Measurements from ENCODE around the gene NEB.

NEB gene

GRCh38 chr2:151766437-151767153 lies 32.3 kb upstream of the NEB start:
- H2AFZ ChIP-seq, result no peak overlapping the region
- H3K79me2 ChIP-seq, result no peaks in the 10 kb centered on the region
- H3K4me2 ChIP-seq (ENCODE audit: low read length), result no peak overlapping the region
- no peaks in the 10 kb centered on the region for H3K9me3 ChIP-seq (ENCODE audit: control insufficient read depth, low read length)
- H3K9ac ChIP-seq, result no peak overlapping the region
- H3K27me3 ChIP-seq (ENCODE audit: control insufficient read depth, insufficient read depth, low read length), result no peaks in the 10 kb centered on the region
- no peak for TF ChIP-seq CTCF (IDR thresholded peaks at IDR 0.05)
- no peaks in the 10 kb centered on the region for H3K4me1 ChIP-seq
- no peak overlapping the region for H3K4me3 ChIP-seq (ENCODE audit: low read depth, low read length)
- H3K27ac ChIP-seq, result no peak overlapping the region
- H3K36me3 ChIP-seq (ENCODE audit: control insufficient read depth, insufficient read depth, low read length), result no peaks in the 10 kb centered on the region

DNA sequence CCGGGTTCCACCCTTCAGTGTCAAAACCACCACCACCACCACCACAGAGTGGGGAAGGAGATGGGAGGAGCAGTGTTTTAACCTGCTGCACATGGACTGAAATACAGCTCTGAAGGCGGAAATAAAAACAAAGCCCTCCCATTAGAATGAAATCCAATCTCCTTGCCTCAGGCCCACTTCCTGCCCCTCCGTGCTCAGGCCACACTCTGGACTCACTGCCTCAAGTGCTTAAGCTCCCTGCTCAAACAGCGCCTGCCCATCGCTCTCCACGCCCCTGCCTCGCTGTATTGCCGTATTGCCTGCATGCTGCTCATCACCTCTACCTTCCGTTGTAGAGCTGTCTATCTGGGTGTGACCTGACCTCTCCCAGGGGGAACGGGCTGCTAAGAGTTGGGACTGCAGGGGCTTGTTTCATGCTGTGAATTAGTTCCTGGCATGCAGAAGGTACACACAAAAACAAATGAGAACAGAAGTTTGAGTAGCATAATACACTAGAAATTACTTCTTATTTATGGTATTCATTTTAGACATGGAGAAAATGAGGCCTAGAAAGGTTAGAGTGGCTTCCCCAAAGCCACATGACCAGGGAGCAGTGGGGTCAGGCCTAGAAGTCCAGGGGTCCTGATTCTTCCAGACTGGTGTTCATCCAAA lies 31.6 kb upstream of the NEB start:
- no peak overlapping the region for H3K4me2 ChIP-seq (ENCODE audit: low read length)
- H3K36me3 ChIP-seq (ENCODE audit: control insufficient read depth, insufficient read depth, low read length), result no peaks in the 10 kb centered on the region
- H2AFZ ChIP-seq, result no peak overlapping the region
- H3K79me2 ChIP-seq, result no peaks in the 10 kb centered on the region
- H3K4me1 ChIP-seq, result no peaks in the 10 kb centered on the region
- H3K27me3 ChIP-seq (ENCODE audit: control insufficient read depth, insufficient read depth, low read length), result no peaks in the 10 kb centered on the region
- no peak overlapping the region for H3K9ac ChIP-seq
- H3K9me3 ChIP-seq (ENCODE audit: control insufficient read depth, low read length), result no peaks in the 10 kb centered on the region
- no peak overlapping the region for H3K27ac ChIP-seq
- H3K4me3 ChIP-seq (ENCODE audit: low read depth, low read length), result no peak overlapping the region
- TF ChIP-seq CTCF (IDR thresholded peaks at IDR 0.05), result no peak

- Histone ChIP-seq H3K79me2 (no peaks in the 10 kb centered on the region), H3K4me2 (ENCODE audit: low read length) (no peak overlapping the region), H2AFZ (no peak overlapping the region), H3K27me3 (ENCODE audit: control insufficient read depth, insufficient read depth, low read length) (no peaks in the 10 kb centered on the region), H3K9me3 (ENCODE audit: control insufficient read depth, low read length) (no peaks in the 10 kb centered on the region), H3K36me3 (ENCODE audit: control insufficient read depth, insufficient read depth, low read length) (no peaks in the 10 kb centered on the region), H3K4me1 (no peaks in the 10 kb centered on the region), H3K9ac (no peak overlapping the region), H3K4me3 (ENCODE audit: low read depth, low read length) (no peak overlapping the region), H3K27ac (no peak overlapping the region)
- no peak for TF ChIP-seq CTCF (IDR thresholded peaks at IDR 0.05)
These were observed 28.4 kb upstream of the NEB start for GRCh38 chr2:151762694-151763093.

DNA sequence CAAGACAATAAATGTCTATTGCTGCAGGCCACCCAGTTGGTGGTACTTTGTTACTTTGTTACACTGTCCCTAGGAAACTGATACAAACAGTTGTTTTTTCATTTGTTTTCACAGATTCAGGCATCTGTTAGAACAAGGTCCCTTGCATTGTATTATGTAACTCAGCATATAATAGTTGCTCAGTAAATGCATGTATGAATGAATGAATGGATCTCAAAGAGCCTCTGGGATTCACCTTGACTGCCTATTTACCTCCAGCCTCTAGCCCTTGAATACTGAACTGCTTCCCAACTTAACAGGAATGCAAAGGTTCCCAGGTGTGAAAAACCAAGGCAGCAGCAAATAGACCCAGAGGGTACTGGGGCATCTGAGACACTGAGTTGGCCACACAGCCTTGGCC lies 27.4 kb upstream of the NEB start:
- no peak overlapping the region for H3K4me3 ChIP-seq (ENCODE audit: low read depth, low read length)
- H3K4me1 ChIP-seq, result no peaks in the 10 kb centered on the region
- no peak overlapping the region for H3K9ac ChIP-seq
- H3K79me2 ChIP-seq, result no peaks in the 10 kb centered on the region
- no peak overlapping the region for H3K4me2 ChIP-seq (ENCODE audit: low read length)
- H3K36me3 ChIP-seq (ENCODE audit: control insufficient read depth, insufficient read depth, low read length), result no peaks in the 10 kb centered on the region
- no peaks in the 10 kb centered on the region for H3K9me3 ChIP-seq (ENCODE audit: control insufficient read depth, low read length)
- no peaks in the 10 kb centered on the region for H3K27me3 ChIP-seq (ENCODE audit: control insufficient read depth, insufficient read depth, low read length)
- no peak overlapping the region for H3K27ac ChIP-seq
- TF ChIP-seq CTCF (IDR thresholded peaks at IDR 0.05), result no peak
- H2AFZ ChIP-seq, result no peak overlapping the region

- no peak overlapping the region for H3K27ac ChIP-seq
- H3K27me3 ChIP-seq (ENCODE audit: control insufficient read depth, insufficient read depth, low read length), result no peaks in the 10 kb centered on the region
- H3K4me2 ChIP-seq (ENCODE audit: low read length), result no peak overlapping the region
- H3K9ac ChIP-seq, result no peak overlapping the region
- TF ChIP-seq CTCF (IDR thresholded peaks at IDR 0.05), result no peak
- H2AFZ ChIP-seq, result no peak overlapping the region
- no peaks in the 10 kb centered on the region for H3K36me3 ChIP-seq (ENCODE audit: control insufficient read depth, insufficient read depth, low read length)
- no peaks in the 10 kb centered on the region for H3K79me2 ChIP-seq
- H3K9me3 ChIP-seq (ENCODE audit: control insufficient read depth, low read length), result no peaks in the 10 kb centered on the region
- H3K4me3 ChIP-seq (ENCODE audit: low read depth, low read length), result no peak overlapping the region
- H3K4me1 ChIP-seq, result no peaks in the 10 kb centered on the region
These were observed 26.9 kb upstream of the NEB start for GRCh38 chr2:151761193-151761592.

All from parathyroid adenoma (tissue), 2 donors.